ENCODE data around the gene GABBR2.
"Not testable (repeated sequence)": the region's sequence is repeated elsewhere in the genome, so short reads cannot be mapped to it uniquely, and the experiment has no call there.

Gene GABBR2

DNA sequence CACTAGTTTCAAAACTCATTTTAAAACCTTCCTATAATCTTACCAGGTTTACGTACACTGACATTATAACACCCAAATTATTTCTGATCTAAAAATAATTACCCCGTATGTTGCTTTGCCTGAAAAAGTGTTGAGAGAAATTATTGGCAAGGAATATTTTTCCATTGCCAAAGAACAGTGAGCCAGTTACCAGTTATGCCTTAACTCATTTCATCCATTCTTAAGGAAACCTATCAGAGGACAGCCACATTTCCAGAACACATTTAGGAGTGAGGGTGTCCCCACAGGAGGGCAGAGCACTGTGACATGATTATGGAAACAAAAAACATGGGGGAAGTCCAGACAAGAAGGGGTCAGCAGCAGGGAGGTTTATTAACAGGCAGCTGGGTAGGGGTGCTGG is 52.2 kb downstream of the GABBR2 start:
- H3K4me3 ChIP-seq (ENCODE audit: low read depth, low read length) = no peak overlapping the region
- DNase-seq (ENCODE audit: low read depth) = no peak
- TF ChIP-seq, protein P1, sequence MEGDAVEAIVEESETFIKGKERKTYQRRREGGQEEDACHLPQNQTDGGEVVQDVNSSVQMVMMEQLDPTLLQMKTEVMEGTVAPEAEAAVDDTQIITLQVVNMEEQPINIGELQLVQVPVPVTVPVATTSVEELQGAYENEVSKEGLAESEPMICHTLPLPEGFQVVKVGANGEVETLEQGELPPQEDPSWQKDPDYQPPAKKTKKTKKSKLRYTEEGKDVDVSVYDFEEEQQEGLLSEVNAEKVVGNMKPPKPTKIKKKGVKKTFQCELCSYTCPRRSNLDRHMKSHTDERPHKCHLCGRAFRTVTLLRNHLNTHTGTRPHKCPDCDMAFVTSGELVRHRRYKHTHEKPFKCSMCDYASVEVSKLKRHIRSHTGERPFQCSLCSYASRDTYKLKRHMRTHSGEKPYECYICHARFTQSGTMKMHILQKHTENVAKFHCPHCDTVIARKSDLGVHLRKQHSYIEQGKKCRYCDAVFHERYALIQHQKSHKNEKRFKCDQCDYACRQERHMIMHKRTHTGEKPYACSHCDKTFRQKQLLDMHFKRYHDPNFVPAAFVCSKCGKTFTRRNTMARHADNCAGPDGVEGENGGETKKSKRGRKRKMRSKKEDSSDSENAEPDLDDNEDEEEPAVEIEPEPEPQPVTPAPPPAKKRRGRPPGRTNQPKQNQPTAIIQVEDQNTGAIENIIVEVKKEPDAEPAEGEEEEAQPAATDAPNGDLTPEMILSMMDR (IDR thresholded peaks at IDR 0.05; ENCODE audit: low read depth, low read length, missing control alignments) = no peak
- in situ Hi-C loops (cut with HindIII; ENCODE audit: low sequenced_read_pairs) = no loop called here

DNA sequence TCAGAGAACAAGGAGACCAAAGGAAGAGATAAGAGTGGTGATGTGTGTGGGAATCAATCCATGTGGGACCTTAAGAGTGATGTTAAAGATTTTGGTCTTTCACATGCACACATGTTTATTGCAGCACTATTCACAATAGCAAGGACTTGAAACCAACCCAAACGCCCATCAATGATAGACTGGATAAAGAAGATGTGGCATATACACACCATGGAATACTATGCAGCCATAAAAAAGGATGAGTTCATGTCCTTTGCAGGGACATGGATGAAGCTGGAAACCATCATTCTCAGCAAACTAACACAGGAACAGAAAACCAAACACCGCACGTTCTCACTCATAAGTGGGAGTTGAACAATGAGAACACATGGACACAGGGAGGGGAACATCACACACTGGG is 53.3 kb downstream of the GABBR2 start:
- in situ Hi-C loops (cut with HindIII; ENCODE audit: low sequenced_read_pairs); H3K4me3 ChIP-seq (ENCODE audit: low read depth, low read length): not testable (repeated sequence)

DNA sequence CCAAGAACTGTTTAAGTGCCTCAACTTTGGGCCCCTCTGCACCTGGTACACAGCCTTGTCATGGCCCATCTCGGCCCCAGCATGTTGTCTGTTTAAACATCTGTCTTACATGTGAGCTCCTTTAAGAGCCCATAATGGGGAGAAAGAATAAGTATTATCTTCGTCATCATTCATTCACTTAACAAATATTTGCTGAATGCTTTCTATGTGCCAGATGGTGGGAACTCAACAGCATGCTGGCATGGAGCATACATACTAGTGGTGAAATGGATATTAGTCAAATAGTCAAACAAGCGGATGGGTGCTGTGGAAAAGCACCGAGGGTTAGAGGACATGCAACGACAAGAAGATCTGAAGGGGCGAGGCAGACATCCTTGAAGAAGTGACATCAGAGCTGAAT is 54.5 kb downstream of the GABBR2 start:
- in situ Hi-C loops (cut with HindIII; ENCODE audit: low sequenced_read_pairs) = no loop called here
- peak; percentile 16 for DNase-seq (ENCODE audit: low read depth)
- TF ChIP-seq, protein P1 (IDR thresholded peaks at IDR 0.05; ENCODE audit: low read depth, low read length, missing control alignments) = no peak
- H3K4me3 ChIP-seq (ENCODE audit: low read depth, low read length) = no peak overlapping the region

More for the DNA sequence above, 53.3 kb downstream of the GABBR2 start:
- DNase-seq (ENCODE audit: low read depth) = not testable (repeated sequence)

DNA sequence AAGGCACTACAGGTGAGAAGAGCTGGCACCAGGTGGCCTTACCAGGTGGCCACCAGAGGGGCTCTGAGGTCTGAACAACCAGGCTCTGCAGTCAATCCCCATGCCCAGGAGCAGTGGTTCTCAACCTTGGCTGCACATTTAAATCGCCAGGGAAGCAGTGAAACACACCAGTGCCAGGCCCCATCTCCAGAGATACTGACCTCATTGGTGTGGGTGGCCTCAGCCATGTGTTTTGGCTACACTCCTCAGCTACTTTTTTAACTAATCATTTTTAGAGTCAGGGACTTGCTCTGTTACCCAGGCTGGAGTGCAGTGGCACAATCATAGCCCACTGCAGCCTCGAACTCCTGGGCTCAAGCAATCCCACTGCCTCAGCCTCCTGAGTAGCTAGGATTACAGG is 56.0 kb downstream of the GABBR2 start:
- in situ Hi-C loops (cut with HindIII; ENCODE audit: low sequenced_read_pairs) = no loop called here
- TF ChIP-seq, protein P1 (IDR thresholded peaks at IDR 0.05; ENCODE audit: low read depth, low read length, missing control alignments) = no peak
- H3K4me3 ChIP-seq (ENCODE audit: low read depth, low read length) = no peak overlapping the region
- DNase-seq (ENCODE audit: low read depth) = no peak

DNA sequence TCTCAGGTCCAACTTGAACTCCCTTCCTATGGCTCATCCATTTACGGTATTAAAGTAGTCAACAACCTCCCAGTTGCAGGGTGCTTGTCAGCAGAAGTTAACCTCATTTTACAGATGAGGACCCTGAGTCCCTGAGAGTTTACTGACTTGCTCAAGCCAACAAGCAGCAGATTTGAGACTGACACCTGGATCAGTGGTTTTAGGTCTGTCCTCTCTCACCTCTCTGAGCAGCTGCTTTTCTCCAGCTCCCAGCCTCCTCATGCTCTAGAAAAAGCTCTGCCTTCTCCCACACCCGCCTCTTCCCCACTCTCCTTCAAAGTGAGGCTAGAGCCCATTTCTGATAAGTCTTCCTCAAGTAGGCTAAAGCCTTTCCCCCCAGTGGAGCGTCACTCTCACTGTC is 56.4 kb downstream of the GABBR2 start:
- TF ChIP-seq, protein P1 (IDR thresholded peaks at IDR 0.05; ENCODE audit: low read depth, low read length, missing control alignments) = no peak
- H3K4me3 ChIP-seq (ENCODE audit: low read depth, low read length) = no peak overlapping the region
- in situ Hi-C loops (cut with HindIII; ENCODE audit: low sequenced_read_pairs) = no loop called here
- DNase-seq (ENCODE audit: low read depth) = no peak

DNA sequence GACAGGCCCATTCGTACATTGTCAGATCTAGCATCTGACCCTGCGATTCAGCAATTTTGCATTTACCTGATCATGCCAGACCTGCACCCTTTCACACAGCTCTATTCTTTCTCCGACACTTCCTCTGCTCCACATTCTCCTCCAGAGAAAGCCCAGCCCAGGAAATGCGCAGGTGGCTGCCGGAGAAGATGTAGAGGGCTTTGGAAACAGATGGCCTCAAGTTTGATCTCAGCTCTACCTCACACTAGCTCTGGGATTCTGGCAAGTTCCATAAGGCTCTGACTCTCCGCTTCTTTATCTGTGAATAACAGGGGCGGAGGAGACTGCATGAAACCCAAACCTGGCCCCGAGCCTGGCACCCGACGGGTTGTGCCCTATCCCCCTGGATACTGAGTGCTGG is 61.5 kb downstream of the GABBR2 start:
- TF ChIP-seq, protein P1 (IDR thresholded peaks at IDR 0.05; ENCODE audit: low read depth, low read length, missing control alignments) = no peak
- no peak for DNase-seq (ENCODE audit: low read depth)
- in situ Hi-C loops (cut with HindIII; ENCODE audit: low sequenced_read_pairs) = no loop called here
- no peak overlapping the region for H3K4me3 ChIP-seq (ENCODE audit: low read depth, low read length)

DNA sequence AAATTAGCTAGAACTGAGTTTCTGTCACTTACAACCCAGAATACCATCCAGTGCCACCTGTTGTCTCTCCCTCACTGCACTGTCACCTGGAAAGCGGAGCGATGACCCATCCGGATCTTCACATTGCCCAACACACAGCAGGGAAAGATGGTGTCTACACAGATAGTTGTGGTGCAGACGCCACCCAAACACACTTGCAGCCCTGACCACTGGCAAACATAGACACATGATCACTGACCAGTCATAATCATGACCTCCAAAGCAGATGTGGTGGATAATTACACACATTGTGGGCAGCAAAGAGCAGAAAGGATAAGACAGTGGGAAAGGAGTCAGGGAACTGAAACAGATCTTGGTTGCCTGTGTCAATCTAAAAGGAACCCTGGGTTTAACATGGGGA is 64.7 kb downstream of the GABBR2 start:
- H3K4me3 ChIP-seq (ENCODE audit: low read depth, low read length) = no peak overlapping the region
- DNase-seq (ENCODE audit: low read depth) = no peak
- in situ Hi-C loops (cut with HindIII; ENCODE audit: low sequenced_read_pairs) = no loop called here
- TF ChIP-seq, protein P1 (IDR thresholded peaks at IDR 0.05; ENCODE audit: low read depth, low read length, missing control alignments) = no peak
